DND-41 (cell line): ENCODE data around the gene RASD1.
A peak's percentile ranks its signal among the peaks of the same experiment; 100 is the strongest.

Experiments used
- ATAC-seq: fragments of 200-7000 bp; cut with Tn5 transposase; 3 replicates; pipeline ENCODE4 v1.9.1; 2021; ENCODE audit warnings: low read depth; ENCODE audit not compliant: insufficient read depth
- DNase-seq: peaks from one replicate; pipeline ENCODE4 v3.0.0-alpha.2; 2020
- H2AFZ ChIP-seq: 2 replicates; pipeline ENCODE4 v1.6.0; 2012; ENCODE audit warnings: low read depth, low read length
- H3K27ac ChIP-seq: 2 replicates; pipeline ENCODE4 v1.5.1; 2012; ENCODE audit warnings: low read length, inconsistent platforms
- H3K27me3 ChIP-seq: fragments of 200-600 bp; sonication (generic); 2 replicates; pipeline ENCODE4 v1.6.0; 2012; ENCODE audit warnings: low read length, mild to moderate bottlenecking, inconsistent platforms; ENCODE audit not compliant: insufficient read depth, poor library complexity
- H3K36me3 ChIP-seq: 2 replicates; pipeline ENCODE4 v1.5.1; 2012; ENCODE audit warnings: low read length, inconsistent platforms; ENCODE audit not compliant: insufficient read depth
- H3K4me1 ChIP-seq: 2 replicates; pipeline ENCODE4 v1.5.1; 2012; ENCODE audit warnings: mild to moderate bottlenecking, low read length; ENCODE audit not compliant: insufficient read depth
- H3K4me2 ChIP-seq: 2 replicates; pipeline ENCODE4 v1.6.0; 2012; ENCODE audit warnings: mild to moderate bottlenecking, moderate library complexity, low read length, inconsistent platforms; ENCODE audit not compliant: insufficient read depth
- H3K4me3 ChIP-seq, 2 experiments: fragments of 200-600 bp in 1 of 2; shearing (Covaris generic) in 1 of 2; 2 replicates each; pipeline ENCODE4 v1.5.1; 2012 to 2016; ENCODE audit warnings: inconsistent platforms in 2 of 2, low read length in 2 of 2, mild to moderate bottlenecking in 2 of 2, low read depth in 1 of 2, moderate library complexity in 1 of 2
- H3K79me2 ChIP-seq: 2 replicates; pipeline ENCODE4 v1.6.0; 2012; ENCODE audit warnings: low read length, inconsistent platforms; ENCODE audit not compliant: insufficient read depth
- H3K9ac ChIP-seq: 2 replicates; pipeline ENCODE4 v1.6.0; 2012; ENCODE audit warnings: low read depth, mild to moderate bottlenecking, inconsistent platforms, low read length, moderate library complexity
- H3K9me3 ChIP-seq: 2 replicates; pipeline ENCODE4 v1.5.1; 2012; ENCODE audit warnings: low read length, moderate library complexity, mild to moderate bottlenecking, inconsistent platforms; ENCODE audit not compliant: insufficient read depth, severe bottlenecking
- H4K20me1 ChIP-seq: 2 replicates; pipeline ENCODE4 v1.6.0; 2012; ENCODE audit warnings: low read length; ENCODE audit not compliant: insufficient read depth
- CTCF ChIP-seq: IDR thresholded peaks from 2 replicates; pipeline ENCODE4 v1.5.1; 2012; ENCODE audit warnings: borderline replicate concordance, low read length, moderate library complexity, mild to moderate bottlenecking; ENCODE audit not compliant: poor library complexity, severe bottlenecking; ENCODE audit errors: extremely low read depth
- EZH2 ChIP-seq: IDR thresholded peaks from 3 replicates; pipeline ENCODE4 v1.6.1; 2012; ENCODE audit warnings: borderline replicate concordance, low read depth, mild to moderate bottlenecking, moderate library complexity, low read length, inconsistent platforms; ENCODE audit not compliant: severe bottlenecking

Gene RASD1

GRCh38 chr17:17474341-17474740 lies 21.9 kb downstream of the RASD1 start:
- H3K4me1 ChIP-seq, result peaks cover 34% of the 10 kb centered on the region
- DNase-seq (no peak), ATAC-seq (no peak)
- H4K20me1 ChIP-seq, result peaks cover 7% of the 10 kb centered on the region; the same call in 1 of the 2 replicates
- TF ChIP-seq CTCF (no peak), EZH2 (no peak)
- no peak overlapping the region for H3K27ac ChIP-seq
- H3K9ac ChIP-seq, result no peak overlapping the region
- no peaks in the 10 kb centered on the region for H3K27me3 ChIP-seq
- H3K4me2 ChIP-seq, result no peak overlapping the region
- no peak overlapping the region for H3K4me3 ChIP-seq
- 0 out of 2 replicates have a peak overlapping the region, but pooled peaks have one; percentile 36 for H2AFZ ChIP-seq
- peaks cover 26% of the 10 kb centered on the region for H3K79me2 ChIP-seq
- peaks cover 12% of the 10 kb centered on the region for H3K36me3 ChIP-seq
- H3K9me3 ChIP-seq, result no peaks in the 10 kb centered on the region

- ATAC-seq (no peak), DNase-seq (no peak)
- TF ChIP-seq EZH2, result no peak
- TF ChIP-seq CTCF, result no peak
- H3K4me2 ChIP-seq, result no peak overlapping the region
- no peak overlapping the region; the same call in 1 of the 2 replicates for H3K9ac ChIP-seq
- no peaks in the 10 kb centered on the region for H4K20me1 ChIP-seq
- peaks cover 15% of the 10 kb centered on the region for H3K4me1 ChIP-seq
- no peaks in the 10 kb centered on the region for H3K27me3 ChIP-seq
- no peak overlapping the region for H3K4me3 ChIP-seq
- H2AFZ ChIP-seq, result 0 out of 2 replicates have a peak overlapping the region, but pooled peaks have one; percentile 45
- no peaks in the 10 kb centered on the region; the same call in 1 of the 2 replicates for H3K36me3 ChIP-seq
- H3K27ac ChIP-seq, result 0 out of 2 replicates have a peak overlapping the region, but pooled peaks have one; percentile 28
- H3K79me2 ChIP-seq, result peaks cover 7% of the 10 kb centered on the region
- H3K9me3 ChIP-seq, result no peaks in the 10 kb centered on the region
Measured at GRCh38 chr17:17472333-17472920, 23.8 kb downstream of the RASD1 start.

- DNase-seq, result no peak
- H3K9me3 ChIP-seq, result no peaks in the 10 kb centered on the region
- H3K9ac ChIP-seq, result no peak overlapping the region
- no peak overlapping the region for H3K4me2 ChIP-seq
- H3K4me1 ChIP-seq, result peaks cover 8% of the 10 kb centered on the region
- H2AFZ ChIP-seq, result no peak overlapping the region
- H4K20me1 ChIP-seq, result no peaks in the 10 kb centered on the region
- no peak for ATAC-seq
- no peaks in the 10 kb centered on the region for H3K27me3 ChIP-seq
- no peak for TF ChIP-seq EZH2
- no peak for TF ChIP-seq CTCF
- H3K27ac ChIP-seq, result no peak overlapping the region
- H3K36me3 ChIP-seq, result no peaks in the 10 kb centered on the region
- H3K79me2 ChIP-seq, result no peaks in the 10 kb centered on the region
- no peak overlapping the region for H3K4me3 ChIP-seq
Measured at GRCh38 chr17:17469996-17470395, 26.2 kb downstream of the RASD1 start.

DNA sequence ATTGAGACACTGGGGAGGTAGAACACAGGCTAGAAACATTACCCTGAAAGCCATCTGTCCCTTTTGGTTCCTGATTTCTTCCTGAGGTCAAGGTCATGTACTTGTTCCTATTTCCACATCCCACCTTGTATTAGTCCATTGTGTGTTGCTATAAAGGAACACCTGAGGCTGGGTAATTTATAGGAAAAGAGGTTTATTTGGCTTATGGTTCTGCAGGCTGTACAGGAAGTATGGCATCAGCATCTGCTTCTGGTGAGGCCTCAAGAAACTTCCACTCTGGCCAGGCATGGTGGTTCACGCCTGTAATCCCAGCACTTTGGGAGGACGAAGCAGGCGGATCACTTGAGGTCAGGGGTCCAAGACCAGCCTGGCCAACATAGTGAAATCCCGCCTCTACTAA lies 26.8 kb downstream of the RASD1 start:
- Histone ChIP-seq H3K79me2 (no peaks in the 10 kb centered on the region), H3K4me3 (no peak overlapping the region), H4K20me1 (no peaks in the 10 kb centered on the region), H3K27ac (no peak overlapping the region), H3K27me3 (no peaks in the 10 kb centered on the region), H3K9me3 (no peaks in the 10 kb centered on the region), H3K36me3 (no peaks in the 10 kb centered on the region), H3K4me2 (no peak overlapping the region), H2AFZ (no peak overlapping the region), H3K4me1 (peaks cover 8% of the 10 kb centered on the region), H3K9ac (no peak overlapping the region)
- no peak for ATAC-seq
- no peak for DNase-seq
- TF ChIP-seq EZH2 (no peak), CTCF (no peak)
